Astrocyte (in vitro differentiated cells and primary cell): Measurements from ENCODE around the gene OVCH1. TPM values are rescaled to one million over a fixed set of nuclear protein-coding genes. Genes with fewer than 3 reads are reported as not detected.

Experiments
- DNase-seq: peaks from one replicate; pipeline ENCODE4 v3.0.0-alpha.2; 2010; ENCODE audit warnings: low read depth
- FAIRE-seq: peaks from 2 replicates; lab custom pipeline; 2011; peaks lifted over from hg19 to GRCh38; lab: Jason Lieb, UNC
- H2AFZ ChIP-seq: 2 replicates; pipeline ENCODE4 v1.6.0; 2012; ENCODE audit warnings: low read depth, low read length, inconsistent platforms
- H3K27ac ChIP-seq: 2 replicates; pipeline ENCODE4 v1.5.1; 2011; ENCODE audit warnings: low read depth, low read length, inconsistent platforms
- H3K27me3 ChIP-seq: 2 replicates; pipeline ENCODE4 v1.6.0; 2011; ENCODE audit warnings: low read length, inconsistent platforms; ENCODE audit not compliant: insufficient read depth
- H3K36me3 ChIP-seq: 2 replicates; pipeline ENCODE4 v1.5.1; 2011; ENCODE audit warnings: low read length, inconsistent platforms; ENCODE audit not compliant: insufficient read depth
- H3K4me1 ChIP-seq: 2 replicates; pipeline ENCODE4 v1.5.1; 2011; ENCODE audit warnings: low read length, inconsistent platforms; ENCODE audit not compliant: insufficient read depth
- H3K4me2 ChIP-seq: 2 replicates; pipeline ENCODE4 v1.6.0; 2012; ENCODE audit warnings: low read length, inconsistent platforms
- H3K4me3 ChIP-seq: 2 replicates; pipeline ENCODE4 v1.5.1; 2011; ENCODE audit warnings: low read depth, mild to moderate bottlenecking, low read length, inconsistent platforms; ENCODE audit not compliant: insufficient read depth
- H3K79me2 ChIP-seq: 2 replicates; pipeline ENCODE4 v1.6.0; 2012; ENCODE audit warnings: mild to moderate bottlenecking, low read length, inconsistent platforms; ENCODE audit not compliant: insufficient read depth
- H3K9ac ChIP-seq: 2 replicates; pipeline ENCODE4 v1.6.0; 2012; ENCODE audit warnings: mild to moderate bottlenecking, low read length, inconsistent platforms
- H3K9me3 ChIP-seq: 2 replicates; pipeline ENCODE4 v1.5.1; 2012; ENCODE audit warnings: low read depth, mild to moderate bottlenecking, low read length, inconsistent platforms; ENCODE audit not compliant: insufficient read depth
- H4K20me1 ChIP-seq: 2 replicates; pipeline ENCODE4 v1.6.0; 2012; ENCODE audit warnings: low read length, inconsistent platforms; ENCODE audit not compliant: insufficient read depth
- H3K27ac Mint-ChIP-seq: one replicate; pipeline ENCODE4 v1.8.0; 2021; ENCODE audit warnings: mild to moderate bottlenecking, mixed read lengths; ENCODE audit not compliant: unreplicated experiment
- H3K27me3 Mint-ChIP-seq: one replicate; pipeline ENCODE4 v1.8.0; 2021; ENCODE audit warnings: low read depth, mixed read lengths; ENCODE audit not compliant: unreplicated experiment
- H3K36me3 Mint-ChIP-seq: one replicate; pipeline ENCODE4 v1.8.0; 2021; ENCODE audit warnings: low read depth, mixed read lengths; ENCODE audit not compliant: unreplicated experiment
- H3K4me1 Mint-ChIP-seq: one replicate; pipeline ENCODE4 v1.8.0; 2021; ENCODE audit warnings: low read depth, mixed read lengths; ENCODE audit not compliant: unreplicated experiment
- H3K4me3 Mint-ChIP-seq: one replicate; pipeline ENCODE4 v1.8.0; 2021; ENCODE audit warnings: mild to moderate bottlenecking, moderate library complexity, mixed read lengths; ENCODE audit not compliant: unreplicated experiment
- H3K9me3 Mint-ChIP-seq: one replicate; pipeline ENCODE4 v1.8.0; 2021; ENCODE audit warnings: mild to moderate bottlenecking, mixed read lengths; ENCODE audit not compliant: unreplicated experiment
- CTCF ChIP-seq: IDR thresholded peaks from 2 replicates; pipeline ENCODE4 v1.5.1; 2011; ENCODE audit warnings: low read depth, mild to moderate bottlenecking, inconsistent platforms, low read length, moderate library complexity; ENCODE audit not compliant: insufficient read depth
- EZH2 ChIP-seq: IDR thresholded peaks from 2 replicates; pipeline ENCODE4 v1.6.1; 2012; ENCODE audit warnings: mild to moderate bottlenecking, low read length, inconsistent platforms; ENCODE audit not compliant: insufficient read depth
- total RNA-seq: library from RNA; stranded (reverse); gene quantifications from 2 replicates; pipeline ENCODE4 v1.2.1, GENCODE V29; 2021

OVCH1 gene
- total RNA-seq, 1 donor from 2014 or later, result not detected

DNA sequence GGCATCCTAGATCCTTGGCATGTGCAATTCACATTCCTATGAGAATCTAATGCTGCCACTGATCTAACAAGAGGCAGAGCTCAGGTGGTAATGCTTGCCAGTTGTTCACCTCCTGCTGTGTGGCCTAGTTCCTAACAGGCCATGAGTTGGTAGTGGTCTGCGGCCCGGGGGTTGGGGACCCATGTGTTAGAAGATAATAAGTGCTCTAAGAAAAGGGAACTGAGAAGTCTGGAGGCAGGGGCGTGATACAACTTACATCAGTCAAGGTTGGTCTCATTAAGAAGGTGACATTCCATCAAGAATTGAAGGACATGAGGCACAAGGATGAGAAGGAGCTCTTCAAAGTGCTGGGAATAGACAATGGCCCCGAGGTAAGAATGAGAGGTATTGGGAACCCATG, 49.3 kb downstream of the OVCH1 start:
- Histone ChIP-seq H3K4me2 (no peak overlapping the region), H3K27ac (no peak overlapping the region), H3K79me2 (no peaks in the 10 kb centered on the region), H3K4me3 (no peak overlapping the region), H2AFZ (no peak overlapping the region), H3K9ac (no peak overlapping the region), H3K27me3 (no peaks in the 10 kb centered on the region), H3K36me3 (no peaks in the 10 kb centered on the region), H4K20me1 (no peaks in the 10 kb centered on the region), H3K4me1 (no peaks in the 10 kb centered on the region), H3K9me3 (no peaks in the 10 kb centered on the region)
- FAIRE-seq (no peak), DNase-seq (no peak)
- H3K4me1 Mint-ChIP-seq, result peaks cover 1% of the 10 kb centered on the region
- H3K4me3 Mint-ChIP-seq, result no peak overlapping the region
- H3K27ac Mint-ChIP-seq, result no peak overlapping the region
- H3K9me3 Mint-ChIP-seq, result no peaks in the 10 kb centered on the region
- H3K36me3 Mint-ChIP-seq, result no peaks in the 10 kb centered on the region
- TF ChIP-seq CTCF, result no peak
- TF ChIP-seq EZH2, result no peak
- H3K27me3 Mint-ChIP-seq, result no peaks in the 10 kb centered on the region

- H3K36me3 ChIP-seq, result no peaks in the 10 kb centered on the region
- H3K79me2 ChIP-seq, result no peaks in the 10 kb centered on the region
- Mint-ChIP-seq H3K4me1 (peaks cover 1% of the 10 kb centered on the region), H3K27ac (no peak overlapping the region), H3K9me3 (no peaks in the 10 kb centered on the region), H3K27me3 (no peaks in the 10 kb centered on the region), H3K4me3 (no peak overlapping the region), H3K36me3 (no peaks in the 10 kb centered on the region)
- no peak overlapping the region for H3K27ac ChIP-seq
- H3K9me3 ChIP-seq, result no peaks in the 10 kb centered on the region
- no peak for FAIRE-seq
- TF ChIP-seq CTCF (no peak), EZH2 (no peak)
- no peak overlapping the region for H2AFZ ChIP-seq
- no peak for DNase-seq
- no peaks in the 10 kb centered on the region for H4K20me1 ChIP-seq
- H3K4me2 ChIP-seq, result no peak overlapping the region
- H3K27me3 ChIP-seq, result no peaks in the 10 kb centered on the region
- H3K4me3 ChIP-seq, result no peak overlapping the region
- H3K4me1 ChIP-seq, result no peaks in the 10 kb centered on the region
- H3K9ac ChIP-seq, result no peak overlapping the region
These were observed 50.1 kb downstream of the OVCH1 start for GRCh38 chr12:29447285-29447975.

DNA sequence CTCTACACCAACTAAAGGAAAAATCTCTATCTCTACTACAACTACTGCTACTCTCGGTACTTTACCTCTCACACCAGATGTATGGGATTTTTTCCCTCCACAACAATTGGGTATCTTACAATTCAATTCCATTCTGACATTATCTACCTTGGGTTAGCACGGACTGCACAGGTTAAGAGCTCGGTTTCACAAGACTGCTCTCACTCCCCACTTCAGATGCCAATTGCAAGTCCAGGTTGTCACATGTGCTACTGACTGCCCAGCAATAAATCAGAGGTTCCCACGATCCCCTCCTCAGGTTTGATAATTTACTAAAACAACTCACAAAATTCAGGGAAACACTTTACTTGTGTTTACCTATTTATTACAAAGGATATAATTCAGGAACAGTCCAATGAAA, 58.0 kb downstream of the OVCH1 start:
- FAIRE-seq (no peak), DNase-seq (no peak)
- no peaks in the 10 kb centered on the region for H3K36me3 ChIP-seq
- no peaks in the 10 kb centered on the region for H3K27me3 Mint-ChIP-seq
- H3K9me3 ChIP-seq, result no peaks in the 10 kb centered on the region
- H3K27ac ChIP-seq, result no peak overlapping the region
- no peaks in the 10 kb centered on the region for H4K20me1 ChIP-seq
- peaks cover 2% of the 10 kb centered on the region for H3K9me3 Mint-ChIP-seq
- no peak overlapping the region for H3K4me2 ChIP-seq
- H2AFZ ChIP-seq, result no peak overlapping the region
- H3K4me1 Mint-ChIP-seq, result no peaks in the 10 kb centered on the region
- H3K27me3 ChIP-seq, result no peaks in the 10 kb centered on the region
- TF ChIP-seq EZH2 (no peak), CTCF (no peak)
- H3K4me1 ChIP-seq, result no peaks in the 10 kb centered on the region
- H3K27ac Mint-ChIP-seq, result no peak overlapping the region
- H3K9ac ChIP-seq, result no peak overlapping the region
- H3K4me3 ChIP-seq, result no peak overlapping the region
- no peaks in the 10 kb centered on the region for H3K36me3 Mint-ChIP-seq
- H3K79me2 ChIP-seq, result no peaks in the 10 kb centered on the region
- no peak overlapping the region for H3K4me3 Mint-ChIP-seq
